ENCODE measurements around the gene EED. TPM values are rescaled to one million over a fixed set of nuclear protein-coding genes. Genes with fewer than 3 reads are reported as not detected.
"Not testable (repeated sequence)": the region's sequence is repeated elsewhere in the genome, so short reads cannot be mapped to it uniquely, and the experiment has no call there.

Gene EED
- total RNA-seq, 1 experiment from 2014 or later: 25.2 TPM

DNA sequence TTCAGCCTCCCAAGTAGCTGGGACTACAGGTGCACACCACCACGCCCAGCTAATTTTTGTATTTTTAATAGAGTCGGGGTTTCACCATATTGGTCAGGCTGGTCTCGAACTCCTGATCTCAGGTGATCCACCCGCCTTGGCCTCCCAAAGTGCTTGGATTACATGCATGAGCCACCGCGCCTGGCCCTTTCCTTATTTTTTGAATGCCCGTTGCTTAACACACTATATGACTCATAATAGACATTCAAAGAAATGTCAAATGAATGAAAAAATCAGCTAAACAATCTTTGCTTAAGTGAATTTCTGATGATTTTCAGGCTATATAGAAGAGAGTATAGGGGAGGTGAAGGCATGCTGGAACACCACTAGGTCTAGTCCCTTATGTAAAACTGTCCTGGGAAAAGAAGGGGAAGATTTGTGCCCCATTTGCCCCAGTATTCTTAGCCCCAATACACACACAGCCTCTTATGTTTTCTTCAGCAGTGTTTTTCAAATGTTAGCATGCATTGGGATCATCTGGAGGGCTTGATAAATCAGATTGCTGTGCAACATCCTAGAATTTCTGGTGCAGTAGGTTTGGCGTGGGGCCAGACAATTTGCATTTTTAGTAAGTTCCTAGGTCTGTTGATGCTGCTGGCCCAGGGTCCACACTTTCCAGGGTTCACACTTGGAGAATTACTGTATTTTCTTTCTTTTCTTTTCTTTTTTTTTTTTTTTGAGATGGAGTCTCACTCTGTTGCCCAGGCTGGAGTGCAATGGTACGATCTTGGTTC is 45.1 kb downstream of the EED start:
- CTCF ChIA-PET: interaction anchor here (0.7 to 1.6 kb wide), 4 partner anchors 23 to 435 kb away, joined by 3 to 4 read pairs (median 3); partner anchors contain the start of gene CCDC83
- intact Hi-C loops (cut with micrococcal nuclease); H3K4me2 ChIP-seq (ENCODE audit: low read length); H3K9me3 ChIP-seq (ENCODE audit: control insufficient read depth in 1 of 2, insufficient read depth in 1 of 2, low read depth in 1 of 2, low read length in 2 of 2); ATAC-seq; H3K9ac ChIP-seq (ENCODE audit: low read length); H3K4me1 ChIP-seq (ENCODE audit: control insufficient read depth in 1 of 2, insufficient read depth in 2 of 2, low read length in 2 of 2); H3K27ac ChIP-seq (ENCODE audit: low read depth, low read length); H3K9me2 ChIP-seq (ENCODE audit: insufficient read depth); H3K27me3 ChIP-seq (ENCODE audit: insufficient read depth, low read length); H3K4me3 ChIP-seq (replicated peaks in 1 of 2; ENCODE audit: low read depth in 1 of 2, low read length in 2 of 2); H2AFZ ChIP-seq (ENCODE audit: low read depth, low read length, poor library complexity, severe bottlenecking); DNase-seq (ENCODE audit: low read depth, low spot score); H3K79me2 ChIP-seq (ENCODE audit: insufficient read depth, low read length); POLR2A ChIA-PET; H3K36me3 ChIP-seq (ENCODE audit: control insufficient read depth in 1 of 2, insufficient read depth in 2 of 2, low read length in 2 of 2); BruUV-seq (replicated peaks); RAD21 ChIA-PET (ENCODE audit: low non-redundant PET in 1 of 2, low total read pairs in 2 of 2, uncharacterized antibody in 2 of 2, unreplicated experiment in 2 of 2); H4K20me1 ChIP-seq (ENCODE audit: insufficient read depth): not testable (repeated sequence)

DNA sequence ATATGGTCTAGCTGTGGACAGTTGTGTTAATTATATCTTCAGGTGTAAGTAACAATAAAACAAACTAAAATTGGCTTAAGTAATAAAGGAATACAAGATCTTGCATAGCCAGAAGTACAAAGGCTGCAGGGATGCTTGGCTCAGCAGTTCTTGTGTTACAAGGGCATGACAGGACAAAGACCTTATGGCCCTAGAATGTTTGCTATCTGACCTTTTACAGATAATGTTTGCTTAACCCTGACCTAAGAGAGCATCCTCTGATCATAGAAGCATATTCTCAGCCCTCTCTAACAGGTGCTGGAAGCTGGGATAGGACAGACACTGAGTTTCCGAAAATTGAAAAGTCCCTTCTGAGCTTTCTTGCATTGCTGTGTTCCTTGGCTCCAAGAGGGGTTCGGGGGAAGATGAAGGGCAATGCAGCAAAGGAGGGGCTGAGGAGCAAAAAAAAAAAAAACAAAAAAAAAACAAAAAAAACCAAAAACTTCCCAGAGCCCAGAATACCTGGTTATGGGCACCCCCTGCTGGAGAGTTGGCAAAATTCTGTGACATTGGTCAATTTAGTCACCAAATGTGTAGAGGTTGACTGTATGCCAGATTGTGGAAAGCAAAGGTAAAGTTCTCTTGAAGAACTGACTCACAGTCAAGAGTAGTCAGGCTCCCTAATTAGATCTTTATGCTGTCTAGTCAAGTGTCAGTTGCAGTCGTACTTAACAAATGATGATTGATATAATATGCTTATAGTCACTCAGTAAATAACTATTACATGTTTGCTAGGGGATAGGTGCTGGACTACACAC is 47.1 kb downstream of the EED start:
- intact Hi-C loops (cut with micrococcal nuclease): loop anchor here (1.0 kb wide), 3 partner anchors 350 to 696 kb away; no protein-coding TSS in a partner anchor
- Histone ChIP-seq H3K4me2 (ENCODE audit: low read length) (no peak overlapping the region), H3K36me3 (ENCODE audit: control insufficient read depth in 1 of 2, insufficient read depth in 2 of 2, low read length in 2 of 2) (no peaks in the 10 kb centered on the region), H3K9ac (ENCODE audit: low read length) (no peak overlapping the region), H2AFZ (ENCODE audit: low read depth, low read length, poor library complexity, severe bottlenecking) (no peak overlapping the region), H3K27ac (ENCODE audit: low read depth, low read length) (no peak overlapping the region), H3K79me2 (ENCODE audit: insufficient read depth, low read length) (no peaks in the 10 kb centered on the region), H3K4me1 (ENCODE audit: control insufficient read depth in 1 of 2, insufficient read depth in 2 of 2, low read length in 2 of 2) (no peaks in the 10 kb centered on the region), H3K27me3 (ENCODE audit: insufficient read depth, low read length) (no peaks in the 10 kb centered on the region), H3K4me3 (replicated peaks in 1 of 2; ENCODE audit: low read depth in 1 of 2, low read length in 2 of 2) (no peak overlapping the region), H3K9me3 (ENCODE audit: control insufficient read depth in 1 of 2, insufficient read depth in 1 of 2, low read depth in 1 of 2, low read length in 2 of 2) (no peaks in the 10 kb centered on the region), H3K9me2 (ENCODE audit: insufficient read depth) (no peaks in the 10 kb centered on the region; the same call in 1 of the 2 replicates), H4K20me1 (ENCODE audit: insufficient read depth) (no peaks in the 10 kb centered on the region)
- BruUV-seq (replicated peaks): no TSS peak
- CTCF ChIA-PET: interaction anchor here (0.7 to 3.7 kb wide), 3 partner anchors 98 to 703 kb away, joined by 3 to 12 read pairs (median 4); partner anchors contain the start of gene CCDC83
- POLR2A ChIA-PET: interaction anchor here (1.1 kb wide), 1 partner anchor 437 kb away, joined by 3 read pairs; the partner anchor contains the start of gene CCDC83
- RAD21 ChIA-PET (ENCODE audit: low non-redundant PET in 1 of 2, low total read pairs in 2 of 2, uncharacterized antibody in 2 of 2, unreplicated experiment in 2 of 2): interaction anchor here in 1 of 2 experiments (0.7 kb wide), 1 partner anchor 1670 kb away, joined by 3 read pairs; no protein-coding TSS in a partner anchor
- peak; percentile 85 for TF ChIP-seq RAD21 (IDR thresholded peaks at IDR 0.05; ENCODE audit: low read depth)
- TF ChIP-seq SRF (IDR thresholded peaks at IDR 0.05; ENCODE audit: low read depth): no peak
- TF ChIP-seq, protein P1, sequence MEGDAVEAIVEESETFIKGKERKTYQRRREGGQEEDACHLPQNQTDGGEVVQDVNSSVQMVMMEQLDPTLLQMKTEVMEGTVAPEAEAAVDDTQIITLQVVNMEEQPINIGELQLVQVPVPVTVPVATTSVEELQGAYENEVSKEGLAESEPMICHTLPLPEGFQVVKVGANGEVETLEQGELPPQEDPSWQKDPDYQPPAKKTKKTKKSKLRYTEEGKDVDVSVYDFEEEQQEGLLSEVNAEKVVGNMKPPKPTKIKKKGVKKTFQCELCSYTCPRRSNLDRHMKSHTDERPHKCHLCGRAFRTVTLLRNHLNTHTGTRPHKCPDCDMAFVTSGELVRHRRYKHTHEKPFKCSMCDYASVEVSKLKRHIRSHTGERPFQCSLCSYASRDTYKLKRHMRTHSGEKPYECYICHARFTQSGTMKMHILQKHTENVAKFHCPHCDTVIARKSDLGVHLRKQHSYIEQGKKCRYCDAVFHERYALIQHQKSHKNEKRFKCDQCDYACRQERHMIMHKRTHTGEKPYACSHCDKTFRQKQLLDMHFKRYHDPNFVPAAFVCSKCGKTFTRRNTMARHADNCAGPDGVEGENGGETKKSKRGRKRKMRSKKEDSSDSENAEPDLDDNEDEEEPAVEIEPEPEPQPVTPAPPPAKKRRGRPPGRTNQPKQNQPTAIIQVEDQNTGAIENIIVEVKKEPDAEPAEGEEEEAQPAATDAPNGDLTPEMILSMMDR (IDR thresholded peaks at IDR 0.05 in 2 of 3, conservative IDR thresholded peaks at IDR 0.05 in 1 of 3; ENCODE audit: borderline replicate concordance in 1 of 3, insufficient read depth in 1 of 3, low read depth in 2 of 3, low read length in 2 of 3): peak; percentile 76 to 86 (median 77)
- ATAC-seq (peak; percentile 74), DNase-seq (ENCODE audit: low read depth, low spot score) (peak; percentile 39)

All from HCT116 (cell line).